AG10803 (cell line): ENCODE measurements around the gene PCLO.

Experiments used
- DNase-seq: peaks from one replicate; pipeline ENCODE4 v3.0.0; 2010; ENCODE audit warnings: low read depth
- H3K4me3 ChIP-seq: 2 replicates; pipeline ENCODE4 v1.5.1; 2011; ENCODE audit warnings: mild to moderate bottlenecking, low read length, control low read depth
- CTCF ChIP-seq: conservative IDR thresholded peaks from 2 replicates; pipeline ENCODE4 v1.5.1; 2011; ENCODE audit warnings: mild to moderate bottlenecking, low read length, control low read depth, inconsistent platforms

The PCLO gene

GRCh38 chr7:83178066-83178465 lies 15.4 kb upstream of the PCLO start:
- no peak for TF ChIP-seq CTCF
- no peak overlapping the region for H3K4me3 ChIP-seq
- no peak for DNase-seq

GRCh38 chr7:83173664-83174063 lies 11.0 kb upstream of the PCLO start:
- no peak overlapping the region for H3K4me3 ChIP-seq
- TF ChIP-seq CTCF, result no peak
- DNase-seq, result no peak

- H3K4me3 ChIP-seq, result no peak overlapping the region
- no peak for TF ChIP-seq CTCF
- no peak for DNase-seq
These were observed 4.1 kb upstream of the PCLO start for GRCh38 chr7:83166781-83167180.

- DNase-seq, result no peak
- H3K4me3 ChIP-seq, result peak overlapping the region; percentile 51
- no peak for TF ChIP-seq CTCF
These were observed 734 bp downstream of the PCLO start for GRCh38 chr7:83161899-83162401.

- DNase-seq, result no peak
- no peak overlapping the region for H3K4me3 ChIP-seq
- TF ChIP-seq CTCF, result no peak
These were observed 1.5 kb downstream of the PCLO start for GRCh38 chr7:83161186-83161585.

- H3K4me3 ChIP-seq, result no peak overlapping the region
- DNase-seq, result no peak
- TF ChIP-seq CTCF, result no peak
These were observed 3.0 kb downstream of the PCLO start for GRCh38 chr7:83159731-83160130.

GRCh38 chr7:83156006-83156405 lies 6.7 kb downstream of the PCLO start:
- DNase-seq, result no peak
- H3K4me3 ChIP-seq, result no peak overlapping the region
- TF ChIP-seq CTCF, result no peak
